HFF-Myc (cell line): ENCODE measurements around the gene MMP24OS.

Source experiments
- DNase-seq: peaks from one replicate; pipeline ENCODE4 v3.0.0-alpha.2; 2011; ENCODE audit warnings: low read depth; ENCODE audit errors: extremely low read depth
- H3K4me3 ChIP-seq: replicated peaks from 2 replicates; pipeline ENCODE4 v1.5.1; 2011; ENCODE audit warnings: low read depth, mild to moderate bottlenecking, control low read depth, low read length
- TF ChIP-seq, protein P1 (sequence below): IDR thresholded peaks from 2 replicates; pipeline ENCODE4 v1.5.1; 2012; ENCODE audit warnings: mild to moderate bottlenecking, low read depth, low read length, control low read depth; ENCODE audit errors: missing control alignments

The MMP24OS gene

DNA sequence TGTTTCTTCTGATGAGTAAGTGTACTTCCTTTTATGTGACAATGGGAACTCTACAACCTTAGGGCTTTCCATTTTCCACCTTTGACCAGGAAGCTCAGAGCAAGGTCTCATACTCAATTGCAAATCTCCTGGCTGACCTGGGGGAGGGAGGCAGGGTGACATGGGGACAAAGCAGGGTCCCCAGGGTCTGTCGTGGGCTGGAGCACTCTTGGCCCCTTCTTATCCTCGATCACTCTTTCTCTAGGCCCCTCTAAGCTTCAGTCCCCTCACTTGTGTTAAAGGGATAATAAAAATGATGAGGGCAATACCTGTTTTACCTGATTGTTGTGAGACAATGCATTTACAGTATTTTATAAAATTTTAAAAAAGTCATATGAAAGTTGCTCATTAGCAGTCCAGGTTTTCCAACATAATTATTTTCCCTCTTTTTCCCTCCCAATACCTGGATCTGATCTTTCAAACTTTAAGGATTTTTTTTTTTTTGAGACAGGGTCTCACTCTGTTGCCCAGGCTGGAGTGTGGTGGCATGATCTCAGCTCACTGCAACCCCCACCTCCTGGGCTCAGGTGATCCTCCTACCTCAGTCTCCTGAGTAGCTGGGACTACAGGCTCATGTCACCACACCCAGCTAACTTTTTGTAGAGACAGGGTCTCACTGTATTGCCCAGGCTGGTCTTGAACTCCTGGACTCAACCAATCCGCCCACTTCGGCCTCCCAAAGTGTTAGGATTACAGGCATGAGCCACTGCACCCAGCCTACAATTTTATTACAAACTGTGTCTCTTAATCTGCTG lies 22.7 kb upstream of the MMP24OS start:
- no peak overlapping the region for H3K4me3 ChIP-seq
- no peak for DNase-seq
- TF ChIP-seq, protein P1, sequence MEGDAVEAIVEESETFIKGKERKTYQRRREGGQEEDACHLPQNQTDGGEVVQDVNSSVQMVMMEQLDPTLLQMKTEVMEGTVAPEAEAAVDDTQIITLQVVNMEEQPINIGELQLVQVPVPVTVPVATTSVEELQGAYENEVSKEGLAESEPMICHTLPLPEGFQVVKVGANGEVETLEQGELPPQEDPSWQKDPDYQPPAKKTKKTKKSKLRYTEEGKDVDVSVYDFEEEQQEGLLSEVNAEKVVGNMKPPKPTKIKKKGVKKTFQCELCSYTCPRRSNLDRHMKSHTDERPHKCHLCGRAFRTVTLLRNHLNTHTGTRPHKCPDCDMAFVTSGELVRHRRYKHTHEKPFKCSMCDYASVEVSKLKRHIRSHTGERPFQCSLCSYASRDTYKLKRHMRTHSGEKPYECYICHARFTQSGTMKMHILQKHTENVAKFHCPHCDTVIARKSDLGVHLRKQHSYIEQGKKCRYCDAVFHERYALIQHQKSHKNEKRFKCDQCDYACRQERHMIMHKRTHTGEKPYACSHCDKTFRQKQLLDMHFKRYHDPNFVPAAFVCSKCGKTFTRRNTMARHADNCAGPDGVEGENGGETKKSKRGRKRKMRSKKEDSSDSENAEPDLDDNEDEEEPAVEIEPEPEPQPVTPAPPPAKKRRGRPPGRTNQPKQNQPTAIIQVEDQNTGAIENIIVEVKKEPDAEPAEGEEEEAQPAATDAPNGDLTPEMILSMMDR, result no peak

DNA sequence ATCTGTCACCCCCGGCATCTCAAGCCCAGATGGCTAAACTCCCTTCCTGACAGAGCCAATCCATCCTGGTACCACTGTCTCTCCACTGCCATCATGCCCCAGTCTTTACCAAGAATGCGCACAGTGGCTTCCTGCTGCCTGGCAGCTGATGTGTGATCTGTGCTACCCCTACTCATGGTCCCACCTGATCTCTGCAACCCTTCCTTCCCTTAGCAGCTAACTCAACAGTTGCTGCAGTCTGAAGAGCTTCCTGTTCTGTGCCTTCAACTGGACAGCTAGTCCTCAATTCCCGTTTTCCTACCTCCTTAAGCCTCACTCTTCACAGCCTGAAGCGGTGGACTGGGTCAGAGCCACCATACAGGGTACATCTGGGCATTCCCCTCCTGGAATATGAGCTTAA lies 21.9 kb upstream of the MMP24OS start:
- no peak for DNase-seq
- H3K4me3 ChIP-seq, result no peak overlapping the region
- TF ChIP-seq, protein P1, result no peak

DNA sequence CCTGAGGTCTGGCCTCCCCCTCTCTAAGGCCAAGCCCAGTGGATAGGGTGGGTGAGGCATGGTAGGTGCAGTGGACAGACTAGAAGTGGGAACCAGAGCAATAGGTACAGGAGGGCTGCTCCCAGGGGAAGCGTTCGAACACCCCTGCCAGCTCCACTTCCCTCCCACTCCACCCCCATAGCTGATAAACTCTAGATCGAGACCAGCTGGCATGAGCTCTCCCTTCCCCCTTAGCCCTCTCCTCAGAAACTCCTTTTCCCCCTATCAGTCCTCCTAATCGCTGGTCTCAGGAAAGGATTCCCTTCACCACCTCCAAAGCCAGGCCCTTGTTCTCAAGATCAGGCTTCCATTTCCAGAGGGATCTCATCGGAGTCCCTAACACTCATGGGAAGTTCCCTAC lies 20.3 kb upstream of the MMP24OS start:
- DNase-seq, result no peak

DNA sequence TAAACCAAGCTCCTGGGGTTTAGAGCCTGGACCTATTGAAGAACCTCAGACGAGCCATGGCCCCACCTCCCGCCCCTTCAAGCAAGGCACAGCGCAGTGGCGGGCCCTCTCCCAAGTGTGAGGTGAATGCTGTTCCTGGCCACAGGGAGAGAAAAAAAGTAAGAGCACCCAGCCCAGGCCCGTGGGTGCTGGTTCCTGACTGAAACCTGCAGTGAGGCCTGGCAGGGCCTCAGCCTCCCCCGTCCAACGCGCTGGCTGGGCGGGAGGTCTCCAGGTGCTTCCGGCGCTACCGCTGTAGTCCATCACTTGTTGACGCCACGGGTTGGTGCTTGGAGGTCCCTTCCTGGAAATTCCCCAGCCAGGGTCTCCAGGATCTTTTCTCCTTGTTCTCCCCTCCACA lies 19.8 kb upstream of the MMP24OS start:
- TF ChIP-seq, protein P1, result no peak
- H3K4me3 ChIP-seq, result no peak overlapping the region
- DNase-seq, result no peak

More for the DNA sequence above, 20.3 kb upstream of the MMP24OS start:
- H3K4me3 ChIP-seq, result no peak overlapping the region
- TF ChIP-seq, protein P1, result no peak

DNA sequence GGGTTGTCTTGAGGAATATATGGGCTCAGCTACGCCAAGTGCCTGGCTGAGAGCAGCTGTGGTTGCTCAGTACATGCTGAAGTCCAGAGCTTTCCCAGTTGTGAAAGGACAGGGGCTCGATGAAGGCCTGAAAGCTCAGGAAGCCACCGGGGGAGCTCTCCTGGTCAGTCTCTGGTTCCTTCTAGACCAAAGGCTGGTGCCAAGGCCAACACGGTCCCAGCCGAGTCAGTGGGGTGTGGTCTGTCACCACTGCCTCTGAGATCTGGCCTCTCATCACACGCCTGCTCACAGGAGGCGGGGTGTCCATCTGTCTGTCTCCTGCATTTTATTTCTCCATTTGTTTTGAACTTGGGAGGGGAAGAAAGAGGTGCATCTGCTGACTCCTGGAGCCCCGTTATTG lies 19.2 kb upstream of the MMP24OS start:
- no peak for DNase-seq
- H3K4me3 ChIP-seq, result no peak overlapping the region
- TF ChIP-seq, protein P1, result no peak

DNA sequence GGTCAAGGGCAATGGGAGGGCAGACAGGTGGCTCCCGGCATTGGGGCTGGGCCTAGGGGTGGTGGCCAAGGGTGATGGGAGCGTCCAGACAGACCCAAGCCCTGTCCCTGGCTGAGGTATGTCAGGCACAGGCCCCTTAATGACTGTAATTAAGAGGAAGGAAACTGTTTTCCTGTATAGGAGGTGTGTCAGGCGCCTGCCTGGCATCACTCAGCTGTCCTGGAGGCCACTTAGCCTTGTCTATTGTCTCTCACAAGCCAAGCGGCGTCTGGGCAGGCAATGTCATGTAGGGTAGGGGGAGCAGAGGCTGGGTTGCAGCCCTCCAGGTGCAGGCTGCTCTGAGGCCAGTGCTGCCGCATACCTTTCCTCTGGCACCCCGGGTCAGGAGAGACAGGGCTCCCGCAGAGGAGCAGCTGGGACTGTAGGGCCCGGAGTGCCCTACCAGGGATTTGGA lies 18.2 kb upstream of the MMP24OS start:
- TF ChIP-seq, protein P1, result no peak
- no peak for DNase-seq
- H3K4me3 ChIP-seq, result no peak overlapping the region
